HG03039 (cell line): ENCODE results near the gene PSPH.

Experiments used
- ATAC-seq: cut with Tn5 transposase; IDR thresholded peaks from one replicate; pipeline ENCODE4 v1.9.1; 2021; ENCODE audit warnings: mild to moderate bottlenecking, moderate library complexity; ENCODE audit not compliant: unreplicated experiment

The PSPH gene

GRCh38 chr7:56007167-56007652, 44.0 kb downstream of the PSPH start:
- no peak for ATAC-seq

GRCh38 chr7:56003749-56004148, 47.5 kb downstream of the PSPH start:
- ATAC-seq, result no peak

- ATAC-seq, result no peak
Measured at GRCh38 chr7:55996856-55997500, 54.3 kb downstream of the PSPH start.

DNA sequence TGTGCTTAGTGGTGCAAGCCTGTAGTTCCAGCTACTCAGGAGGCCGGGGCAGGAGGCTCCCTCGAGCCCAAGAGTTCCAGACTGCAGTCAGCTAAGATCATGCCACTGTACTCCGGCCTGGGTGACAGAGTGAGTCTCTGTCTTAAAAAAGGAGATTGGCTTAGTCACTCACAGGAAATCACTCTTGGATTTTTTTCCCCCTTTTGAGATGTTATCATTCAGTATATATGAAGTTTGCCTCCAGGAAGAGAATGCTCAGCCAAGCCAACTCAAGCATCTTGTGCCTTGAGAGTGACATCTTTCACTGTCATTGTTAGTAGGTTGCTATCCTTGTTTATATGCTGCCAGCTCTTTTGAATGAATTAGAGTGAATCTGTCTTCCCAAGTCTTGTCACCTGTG, 58.9 kb downstream of the PSPH start:
- no peak for ATAC-seq

- no peak for ATAC-seq
Measured at GRCh38 chr7:55983537-55983936, 67.7 kb downstream of the PSPH start.

- ATAC-seq, result no peak
Measured at GRCh38 chr7:55980266-55980665, 71.0 kb downstream of the PSPH start.

DNA sequence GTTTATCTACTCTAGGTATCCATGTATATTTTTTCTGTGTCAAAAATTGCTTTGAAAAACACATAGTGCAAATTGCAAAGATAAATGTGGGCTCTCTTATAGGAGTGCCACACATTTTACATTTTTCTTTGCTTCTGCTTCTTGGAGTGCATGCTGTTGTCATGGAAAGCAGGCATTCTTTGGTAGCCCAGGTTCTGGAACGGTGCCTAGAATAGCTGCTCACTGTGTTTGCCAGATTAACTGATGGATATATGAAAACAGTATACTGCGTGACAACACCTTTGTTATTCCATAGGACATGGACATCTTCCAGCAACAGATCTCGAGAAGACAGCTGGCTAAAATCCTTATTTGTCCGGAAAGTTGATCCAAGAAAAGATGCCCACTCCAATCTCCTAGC, 73.4 kb downstream of the PSPH start:
- ATAC-seq, result no peak

DNA sequence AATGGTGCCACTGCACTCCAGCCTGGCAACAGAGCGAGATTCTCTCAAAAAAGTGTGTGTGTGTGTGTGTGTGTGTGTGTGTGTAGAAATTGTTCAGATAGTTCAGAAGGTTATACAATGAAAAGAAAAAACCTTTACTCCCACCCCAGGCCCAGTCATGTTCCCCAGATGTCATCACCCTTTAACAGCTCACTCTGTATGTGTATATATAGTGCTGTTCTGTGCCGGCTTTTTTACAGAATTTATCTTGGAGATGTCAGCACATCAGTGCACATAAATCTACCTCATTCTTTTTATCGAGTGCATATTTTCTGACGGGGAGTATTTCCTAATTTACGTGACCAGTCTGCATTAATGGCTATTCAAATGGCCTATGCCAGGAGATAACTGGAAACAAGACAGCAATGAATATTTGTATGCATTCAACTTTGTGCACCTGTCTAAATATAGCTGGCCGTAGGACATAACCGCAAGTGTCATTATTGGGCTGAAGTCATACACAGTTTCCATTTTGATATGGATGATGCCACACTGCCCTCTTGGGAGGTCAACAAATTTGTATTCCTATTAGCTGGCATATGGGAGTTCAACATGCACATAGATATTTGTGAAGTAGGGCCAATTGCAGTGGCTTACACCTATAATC, 75.1 kb downstream of the PSPH start:
- ATAC-seq, result no peak

GRCh38 chr7:55973747-55974250, 77.4 kb downstream of the PSPH start:
- ATAC-seq, result no peak

GRCh38 chr7:55970978-55971377, 80.3 kb downstream of the PSPH start:
- no peak for ATAC-seq

DNA sequence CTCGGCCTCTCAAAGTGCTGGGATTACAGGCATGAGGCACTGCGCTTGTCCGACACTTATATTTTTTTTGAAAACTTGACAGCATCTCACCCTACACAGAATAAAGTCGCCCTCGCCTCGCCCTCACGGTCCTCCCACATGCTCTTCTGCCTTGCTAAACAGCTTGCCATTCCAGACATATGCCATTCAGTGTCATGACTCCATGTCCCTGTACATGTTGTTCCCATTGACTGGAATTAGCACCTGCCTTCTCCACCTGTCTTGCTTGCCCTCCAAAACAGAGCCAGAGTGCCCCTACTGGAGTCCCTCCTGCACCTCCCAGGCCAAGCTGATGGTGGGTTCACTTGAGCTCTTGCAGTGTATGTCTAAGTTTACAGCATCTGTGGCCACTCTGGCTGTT, 80.7 kb downstream of the PSPH start:
- no peak for ATAC-seq

- no peak for ATAC-seq
Measured at GRCh38 chr7:55969391-55969790, 81.9 kb downstream of the PSPH start.

DNA sequence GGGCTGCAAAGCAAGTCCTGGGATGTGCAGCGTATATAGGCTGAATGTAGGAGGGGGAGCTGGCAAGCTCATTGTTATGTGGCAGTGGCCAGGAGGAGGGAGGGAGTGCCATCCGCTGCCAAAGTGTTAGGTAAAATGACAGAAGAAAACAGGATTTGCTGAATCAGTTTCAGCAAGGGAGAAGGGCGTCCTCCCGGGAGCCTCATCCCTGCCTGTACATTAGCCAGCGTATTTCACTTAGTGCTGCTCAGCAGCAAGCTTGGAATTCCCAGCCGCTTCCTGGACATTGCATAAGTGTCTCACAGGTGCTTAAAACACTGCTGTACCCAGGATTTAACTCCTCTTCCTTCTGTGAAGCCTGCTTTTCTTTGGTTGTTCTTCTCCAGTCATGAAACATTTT, 84.4 kb downstream of the PSPH start:
- no peak for ATAC-seq

DNA sequence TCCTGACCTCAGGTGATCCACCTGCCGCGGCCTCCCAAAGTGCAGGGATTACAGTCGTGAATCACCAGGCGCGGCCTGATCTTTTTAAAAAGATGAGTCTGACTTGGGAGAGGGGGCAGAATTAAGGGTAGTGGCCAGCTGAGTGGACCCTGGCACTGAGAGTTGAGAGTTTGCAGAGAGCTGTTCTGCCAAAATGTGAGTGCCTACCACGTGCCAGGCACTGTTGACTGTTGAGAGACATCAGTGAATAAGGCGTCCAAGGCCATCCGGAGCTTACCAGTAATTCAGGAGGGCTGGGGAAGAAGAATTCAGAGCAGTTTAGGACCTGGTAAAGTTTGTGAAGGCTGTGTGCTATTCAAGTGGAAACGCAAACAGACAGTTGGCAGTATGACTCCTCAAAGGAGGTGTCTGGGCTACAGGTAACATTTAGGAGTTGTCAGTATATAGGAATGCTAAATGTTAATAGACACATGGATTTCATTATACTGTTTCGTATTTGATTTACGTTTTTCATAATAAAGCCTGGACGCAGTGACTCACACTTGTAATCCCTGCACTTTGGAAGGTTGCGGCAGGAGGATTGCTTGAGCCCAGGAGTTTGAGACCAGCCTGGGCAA, 85.3 kb downstream of the PSPH start:
- no peak for ATAC-seq

- no peak for ATAC-seq
Measured at GRCh38 chr7:55965100-55965470, 86.2 kb downstream of the PSPH start.

DNA sequence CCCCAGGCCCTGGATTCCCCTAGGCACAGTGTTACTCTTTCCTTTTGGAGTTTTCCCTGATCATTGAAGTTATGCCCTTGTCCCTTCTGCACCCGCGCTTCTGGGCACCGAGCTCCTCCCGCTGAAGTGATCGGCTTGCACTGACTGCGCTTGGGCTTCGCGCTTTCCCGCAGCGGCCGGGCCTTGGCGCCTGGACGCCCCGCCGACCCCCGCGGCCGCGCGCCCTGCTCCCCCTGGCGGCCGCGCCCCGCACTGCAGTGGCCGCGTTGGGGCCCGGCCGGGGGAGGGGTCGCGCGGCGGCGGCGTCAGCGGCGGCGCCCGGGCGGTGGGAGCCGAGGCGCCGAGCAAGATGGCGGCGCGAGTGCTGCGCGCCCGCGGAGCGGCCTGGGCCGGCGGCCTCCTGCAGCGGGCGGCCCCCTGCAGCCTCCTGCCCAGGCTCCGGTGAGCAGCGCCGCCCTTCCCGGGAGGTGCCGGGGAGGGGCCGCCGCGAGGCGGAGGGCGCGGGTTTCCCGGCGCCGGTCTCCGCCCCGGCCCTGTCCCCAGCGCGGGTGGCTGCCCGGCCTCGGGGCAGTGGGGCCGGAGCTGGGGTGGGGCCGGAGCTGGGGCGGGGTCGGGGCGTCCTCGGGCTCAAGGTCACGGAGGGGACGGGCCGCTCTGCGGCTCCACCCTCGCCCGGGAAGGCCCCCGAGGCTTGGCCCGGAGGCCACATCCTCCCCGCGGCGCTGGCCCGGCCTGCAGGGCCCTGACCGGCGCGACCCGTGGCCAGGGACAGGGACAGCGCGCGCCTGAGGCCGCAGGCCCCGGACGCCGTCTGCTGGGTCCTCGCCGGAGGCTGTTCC, 86.8 kb downstream of the PSPH start, which contains the start of gene NIPSNAP2:
Gene NIPSNAP2, plus strand, starts transcription at position 325 of the 839 bp plus-strand sequence. Its CDS starts 25 bp downstream, at position 350.
- peak; percentile 75 for ATAC-seq

DNA sequence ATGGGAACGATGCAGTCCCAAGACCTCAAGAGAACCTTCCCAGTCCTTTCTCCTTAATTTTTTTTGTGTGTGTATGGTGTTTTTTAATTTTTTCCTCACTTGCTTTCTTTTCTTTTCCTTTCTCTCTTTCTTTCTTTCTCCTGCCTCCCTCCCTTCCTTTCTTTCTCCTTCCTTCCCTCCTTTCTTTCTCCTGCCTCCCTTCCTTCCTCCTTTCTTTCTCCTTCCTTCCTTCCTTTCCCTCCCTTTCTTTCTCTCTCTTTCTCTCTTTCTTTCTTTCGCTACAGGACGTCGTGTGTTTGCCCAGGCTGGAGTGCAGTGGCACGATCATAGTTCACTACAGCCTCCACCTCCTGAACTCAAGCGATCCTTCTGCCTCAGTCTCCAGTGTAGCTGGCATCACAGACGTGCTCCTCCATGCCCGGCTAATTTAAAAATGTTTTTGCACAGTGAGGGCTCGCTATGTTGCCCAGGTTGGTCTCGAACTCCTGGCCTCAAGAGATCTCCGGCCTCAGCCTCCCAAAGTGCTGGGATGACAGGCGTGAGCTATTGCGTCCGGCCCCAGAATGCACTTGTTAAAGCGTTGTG, 87.6 kb downstream of the PSPH start:
- ATAC-seq, result no peak

DNA sequence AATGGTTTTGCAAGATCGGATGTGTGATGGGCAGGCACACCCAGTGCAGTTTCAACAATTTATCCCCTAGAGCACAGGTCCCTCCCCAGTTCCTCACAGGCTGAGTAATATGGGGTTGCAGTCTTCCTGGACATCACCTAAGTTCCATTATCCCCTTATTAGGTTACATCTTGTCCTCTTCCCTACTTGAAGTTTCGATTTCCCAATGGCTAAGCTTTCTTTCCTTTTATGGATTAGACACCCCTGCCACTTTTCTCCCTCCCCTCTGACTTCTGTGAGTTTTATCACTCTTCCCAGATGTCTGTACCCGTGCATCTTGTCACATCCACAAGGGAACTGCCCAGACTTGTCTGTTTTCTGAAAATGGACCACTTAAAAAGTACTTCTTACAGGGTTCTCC, 89.2 kb downstream of the PSPH start:
- ATAC-seq, result no peak
